GM19240 (cell line): ENCODE results near the gene INTS3.
A peak's percentile ranks its signal among the peaks of the same experiment; 100 is the strongest.
"Not testable (repeated sequence)": the region's sequence is repeated elsewhere in the genome, so short reads cannot be mapped to it uniquely, and the experiment has no call there.

Experiments used
- DNase-seq: peaks from one replicate; pipeline ENCODE4 v3.0.0; 2011; ENCODE audit warnings: low spot score; ENCODE audit not compliant: insufficient read length

The INTS3 gene

GRCh38 chr1:153776845-153777370 lies 49.1 kb downstream of the INTS3 start:
- DNase-seq, result no peak

DNA sequence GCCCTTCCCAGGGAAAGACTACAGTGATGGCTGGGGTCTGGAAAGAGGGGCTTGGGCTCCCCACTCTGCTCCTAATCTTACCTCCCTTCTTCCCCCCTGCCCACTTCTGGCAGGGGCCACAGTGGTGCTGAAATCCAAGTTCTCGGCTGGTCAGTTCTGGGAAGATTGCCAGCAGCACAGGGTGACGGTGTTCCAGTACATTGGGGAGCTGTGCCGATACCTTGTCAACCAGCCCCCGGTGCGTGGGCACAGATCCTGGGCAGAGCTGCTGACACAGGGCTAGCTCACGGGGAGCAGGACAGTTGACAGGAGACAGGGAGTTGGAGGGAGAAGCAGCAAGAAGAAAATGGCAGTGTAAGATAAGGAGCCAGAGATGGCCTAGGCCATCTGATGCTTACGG lies 49.8 kb downstream of the INTS3 start:
- no peak for DNase-seq

- DNase-seq, result no peak
These were observed 50.4 kb downstream of the INTS3 start for GRCh38 chr1:153778051-153778823.

- DNase-seq, result no peak
These were observed 51.1 kb downstream of the INTS3 start for GRCh38 chr1:153778824-153779519.

- no peak for DNase-seq
These were observed 52.1 kb downstream of the INTS3 start for GRCh38 chr1:153779781-153780541.

- DNase-seq, result no peak
These were observed 52.7 kb downstream of the INTS3 start for GRCh38 chr1:153780551-153780950.

DNA sequence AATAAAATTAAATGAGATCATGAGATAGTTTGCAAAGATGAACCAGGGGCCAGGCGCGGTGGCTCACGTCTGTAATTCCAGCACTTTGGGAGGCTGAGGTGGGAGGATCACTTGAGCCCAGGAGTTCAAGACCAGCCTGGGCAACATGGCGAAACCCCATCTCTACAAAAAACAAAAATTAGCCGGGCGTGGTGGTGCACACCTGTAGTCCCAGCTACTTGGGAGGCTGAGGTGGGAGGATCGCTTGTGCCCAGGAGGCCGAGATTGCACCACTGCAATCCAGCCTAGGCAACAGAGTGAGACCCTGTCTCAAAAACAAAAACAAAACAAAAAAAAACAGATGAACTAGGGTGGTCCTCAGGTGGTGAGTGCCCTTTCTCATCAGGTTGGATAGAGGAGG lies 54.8 kb downstream of the INTS3 start:
- not testable (repeated sequence) for DNase-seq

- DNase-seq, result peak; percentile 76
These were observed 55.7 kb downstream of the INTS3 start for GRCh38 chr1:153783233-153784190.

- DNase-seq, result no peak
These were observed 58.4 kb downstream of the INTS3 start for GRCh38 chr1:153786038-153786790.

GRCh38 chr1:153789478-153790034 lies 61.7 kb downstream of the INTS3 start:
- no peak for DNase-seq

- DNase-seq, result no peak
These were observed 62.6 kb downstream of the INTS3 start for GRCh38 chr1:153790313-153790965.

- peak; percentile 82 for DNase-seq
These were observed 63.3 kb downstream of the INTS3 start for GRCh38 chr1:153790966-153791647.

- peak; percentile 26 for DNase-seq
These were observed 63.9 kb downstream of the INTS3 start for GRCh38 chr1:153791648-153792253.

DNA sequence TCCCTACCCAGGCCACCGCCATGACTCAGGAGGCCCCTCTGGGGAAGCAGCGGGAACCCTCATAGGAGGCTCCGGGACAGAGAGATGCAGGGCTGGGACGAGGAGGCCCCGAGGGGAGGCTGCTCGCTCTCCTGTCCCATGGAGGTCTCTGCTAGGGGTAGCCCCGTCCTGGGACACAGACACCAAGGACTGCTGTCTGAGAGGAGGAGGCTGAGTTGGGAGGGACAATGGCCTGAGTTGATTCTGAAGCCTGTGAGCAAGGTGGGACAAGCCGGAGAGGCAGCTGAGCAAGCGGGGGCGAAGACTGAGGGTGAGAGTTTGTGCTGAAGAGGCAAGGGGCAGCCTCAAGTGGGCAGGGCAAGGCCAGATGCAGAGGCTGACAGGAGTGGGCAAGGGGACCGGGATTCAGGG lies 64.8 kb downstream of the INTS3 start:
- no peak for DNase-seq

DNA sequence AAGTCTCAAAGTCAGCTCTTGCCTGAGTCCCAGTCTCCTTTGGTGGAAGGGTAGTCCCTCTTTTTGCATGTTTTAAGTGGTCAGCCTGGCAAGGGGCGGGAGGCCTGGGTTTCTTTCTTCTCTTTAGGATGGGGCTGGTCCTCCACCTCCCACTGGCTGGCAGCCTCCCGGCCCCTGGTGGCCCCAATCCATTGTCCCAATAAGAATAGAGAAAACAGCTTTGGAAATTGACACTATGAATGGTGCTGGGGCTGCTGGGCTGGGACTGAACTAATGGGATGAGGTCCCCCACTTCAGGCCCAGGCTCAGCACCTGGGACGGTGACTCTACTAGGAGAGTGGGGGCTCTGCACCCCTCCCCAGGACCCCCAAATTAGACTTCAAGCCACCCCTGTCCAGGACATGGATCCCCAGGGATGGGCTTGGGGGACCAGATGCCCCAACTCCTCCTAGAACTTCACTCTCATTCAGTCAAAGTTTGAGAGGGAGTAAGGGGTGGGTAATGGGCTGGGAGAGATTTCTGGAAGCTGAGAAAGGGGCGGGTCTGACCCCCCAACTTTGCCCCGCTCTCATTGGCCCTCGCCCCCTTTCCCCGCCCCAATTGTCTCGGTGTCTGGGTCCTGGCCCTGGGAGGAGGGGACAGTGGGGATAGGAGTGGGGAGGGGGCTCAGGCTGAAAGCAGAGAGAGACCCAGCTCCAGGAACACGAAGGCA lies 65.6 kb downstream of the INTS3 start:
- no peak for DNase-seq

GRCh38 chr1:153793973-153794615 lies 66.2 kb downstream of the INTS3 start:
- DNase-seq, result no peak
